Osteoblast (primary cell): ENCODE results near the gene SRP9. TPM values are rescaled to one million over a fixed set of nuclear protein-coding genes. Genes with fewer than 3 reads are reported as not detected.

ENCODE experiments used
- DNase-seq: peaks from one replicate; pipeline ENCODE4 v3.0.0; 2011; ENCODE audit warnings: low spot score, mixed read lengths; ENCODE audit not compliant: insufficient read length; ENCODE audit errors: missing footprints
- H2AFZ ChIP-seq: 2 replicates; pipeline ENCODE4 v1.6.0; 2011; ENCODE audit warnings: mild to moderate bottlenecking, low read length
- H3K27ac ChIP-seq: 2 replicates; pipeline ENCODE4 v1.5.1; 2011; ENCODE audit warnings: mild to moderate bottlenecking, low read depth, low read length, moderate library complexity
- H3K27me3 ChIP-seq: 2 replicates; pipeline ENCODE4 v1.6.0; 2012; ENCODE audit warnings: mild to moderate bottlenecking, control low read depth, inconsistent platforms, low read length, moderate library complexity; ENCODE audit not compliant: insufficient read depth
- H3K36me3 ChIP-seq: 2 replicates; pipeline ENCODE4 v1.5.1; 2011; ENCODE audit warnings: mild to moderate bottlenecking, low read length, control low read depth, moderate library complexity; ENCODE audit not compliant: insufficient read depth
- H3K4me1 ChIP-seq: 2 replicates; pipeline ENCODE4 v1.5.1; 2011; ENCODE audit warnings: mild to moderate bottlenecking, low read length, control low read depth, moderate library complexity; ENCODE audit not compliant: insufficient read depth
- H3K4me2 ChIP-seq: 2 replicates; pipeline ENCODE4 v1.6.0; 2011; ENCODE audit warnings: mild to moderate bottlenecking, low read length; ENCODE audit not compliant: insufficient read depth
- H3K4me3 ChIP-seq: fragments of 200-600 bp; sonication (generic); 3 replicates; pipeline ENCODE4 v1.5.1; 2012; ENCODE audit warnings: mild to moderate bottlenecking, low read length, inconsistent platforms; ENCODE audit not compliant: insufficient read depth
- H3K79me2 ChIP-seq: 2 replicates; pipeline ENCODE4 v1.6.0; 2012; ENCODE audit warnings: mild to moderate bottlenecking, low read length, control low read depth, inconsistent platforms; ENCODE audit not compliant: insufficient read depth
- H3K9me3 ChIP-seq: 2 replicates; pipeline ENCODE4 v1.5.1; 2011; ENCODE audit warnings: low read depth, low read length, control low read depth
- H4K20me1 ChIP-seq: 2 replicates; pipeline ENCODE4 v1.6.0; 2012; ENCODE audit warnings: mild to moderate bottlenecking, low read length, control low read depth; ENCODE audit not compliant: insufficient read depth
- CTCF ChIP-seq: IDR thresholded peaks from 2 replicates; pipeline ENCODE4 v1.5.1; 2011; ENCODE audit warnings: mild to moderate bottlenecking, low read depth, low read length, moderate library complexity; ENCODE audit errors: extremely low read depth
- total RNA-seq: library from RNA; depleted of rRNA; stranded (reverse); fragments of >200 nt; gene quantifications from 2 replicates; pipeline ENCODE4 v1.2.3, GENCODE V29; 2012

SRP9 gene, protein sequence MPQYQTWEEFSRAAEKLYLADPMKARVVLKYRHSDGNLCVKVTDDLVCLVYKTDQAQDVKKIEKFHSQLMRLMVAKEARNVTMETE
- total RNA-seq: 174 and 178 TPM in 2 replicates

- TF ChIP-seq CTCF: peak; percentile 89
- Histone ChIP-seq H3K9me3 (no peaks in the 10 kb centered on the region), H3K4me2 (peak within 1 kb of the TSS; percentile 85), H3K27ac (peak within 1 kb of the TSS; percentile 76), H3K79me2 (peaks cover 49% of the 10 kb centered on the region), H3K4me3 (peak within 1 kb of the TSS; percentile 80), H3K4me1 (peaks cover 25% of the 10 kb centered on the region), H4K20me1 (peaks cover 20% of the 10 kb centered on the region), H3K36me3 (no peaks in the 10 kb centered on the region), H3K27me3 (no peaks in the 10 kb centered on the region), H2AFZ (peak within 1 kb of the TSS; percentile 94)
- DNase-seq: peak; percentile 97
Observed at GRCh38 chr1:225777583-225778336, at the start of gene SRP9. Gene SRP9, plus strand, starts transcription at chr1:225777826. Its CDS starts 115 bp downstream, at chr1:225777941.

DNA sequence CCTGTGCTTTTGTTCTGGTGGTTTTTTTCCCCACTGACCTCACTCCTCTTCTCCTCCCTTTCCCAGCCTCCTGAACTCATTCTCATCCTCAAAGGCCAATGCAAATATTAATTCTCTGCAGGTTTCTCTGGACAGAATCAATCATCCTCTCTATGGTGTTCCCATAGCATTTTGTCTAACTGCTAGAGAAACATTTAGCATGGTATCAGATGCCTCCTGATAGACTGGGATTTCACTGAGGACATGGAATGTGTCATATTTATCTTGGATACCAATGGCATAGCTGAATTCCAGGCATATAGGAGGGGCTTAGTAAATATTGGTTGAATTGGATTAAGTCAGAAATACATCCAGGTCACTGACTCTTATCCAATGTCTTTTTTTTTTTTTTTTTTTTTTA, 46.1 kb upstream of the SRP9 start:
- Histone ChIP-seq H3K79me2 (no peaks in the 10 kb centered on the region), H3K4me3 (no peak overlapping the region), H3K4me2 (no peak overlapping the region), H3K4me1 (peaks cover 16% of the 10 kb centered on the region), H3K9me3 (no peaks in the 10 kb centered on the region), H3K27me3 (no peaks in the 10 kb centered on the region), H4K20me1 (no peaks in the 10 kb centered on the region), H3K36me3 (no peaks in the 10 kb centered on the region), H2AFZ (no peak overlapping the region), H3K27ac (no peak overlapping the region)
- DNase-seq: peak; percentile 83
- TF ChIP-seq CTCF: no peak

DNA sequence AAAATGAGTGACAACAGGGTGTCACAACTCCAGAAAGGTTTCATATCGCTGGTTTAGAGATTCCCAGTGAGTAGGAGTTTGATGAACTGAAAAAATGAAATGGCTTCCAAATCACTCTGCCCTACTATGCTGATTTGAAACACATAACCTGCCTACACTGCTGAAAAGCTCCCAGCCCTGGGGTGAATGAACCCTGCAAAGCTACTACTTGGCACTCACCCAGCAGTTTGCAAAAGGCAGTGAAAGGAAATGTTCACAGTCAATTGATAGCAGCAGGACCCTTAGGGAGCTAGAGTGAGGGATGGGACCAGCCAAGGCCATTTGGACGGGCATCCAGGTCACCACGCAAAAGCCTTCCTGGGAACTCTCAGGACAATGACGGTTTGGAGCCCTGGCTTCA, 44.4 kb upstream of the SRP9 start:
- no peak for TF ChIP-seq CTCF
- Histone ChIP-seq H3K9me3 (no peaks in the 10 kb centered on the region), H2AFZ (no peak overlapping the region)

More for the DNA sequence above, 44.4 kb upstream of the SRP9 start:
- H3K4me3 ChIP-seq: no peak overlapping the region
- H3K4me2 ChIP-seq: no peak overlapping the region
- no peak for DNase-seq
- H3K27me3 ChIP-seq: no peaks in the 10 kb centered on the region
- no peak overlapping the region for H3K27ac ChIP-seq
- peaks cover 30% of the 10 kb centered on the region for H3K4me1 ChIP-seq
- H4K20me1 ChIP-seq: no peaks in the 10 kb centered on the region
- H3K36me3 ChIP-seq: no peaks in the 10 kb centered on the region
- no peaks in the 10 kb centered on the region for H3K79me2 ChIP-seq
